Ectodermal cell (in vitro differentiated cells): ENCODE results near the gene ZBTB47.

Source experiments
- H3K27ac ChIP-seq: 2 replicates; pipeline ENCODE4 v1.7.0; 2013; ENCODE audit warnings: mild to moderate bottlenecking, low read depth, low read length; ENCODE audit not compliant: insufficient read depth, poor library complexity, severe bottlenecking
- H3K27me3 ChIP-seq: 2 replicates; pipeline ENCODE4 v1.7.0; 2013; ENCODE audit warnings: mild to moderate bottlenecking, low read length; ENCODE audit not compliant: insufficient read depth, control insufficient read depth, poor library complexity, severe bottlenecking
- H3K36me3 ChIP-seq: one replicate; pipeline ENCODE4 v1.7.0; 2013; ENCODE audit warnings: low read length; ENCODE audit not compliant: control insufficient read depth, insufficient read depth
- H3K4me1 ChIP-seq: one replicate; pipeline ENCODE4 v1.7.0; 2013; ENCODE audit warnings: low read length; ENCODE audit not compliant: control insufficient read depth, insufficient read depth
- H3K4me3 ChIP-seq: 2 replicates; pipeline ENCODE4 v1.7.0; 2013; ENCODE audit warnings: low read depth, low read length, control low read depth; ENCODE audit not compliant: insufficient read depth
- H3K9me3 ChIP-seq: 2 replicates; pipeline ENCODE4 v1.7.0; 2013; ENCODE audit warnings: mild to moderate bottlenecking, low read length, moderate library complexity; ENCODE audit not compliant: control insufficient read depth
- WGBS, 2 experiments: methylation state at CpG; one replicate each; pipeline ENCODE4 v1.1.7; 2013; ENCODE audit warnings: missing lambda C conversion rate in 2 of 2; 5-methylcytosine and 5-hydroxymethylcytosine counted together

Gene ZBTB47

GRCh38 chr3:42673082-42673481, 19.6 kb downstream of the ZBTB47 start:
- Histone ChIP-seq H3K9me3 (no peaks in the 10 kb centered on the region), H3K27ac (no peak overlapping the region), H3K36me3 (no peaks in the 10 kb centered on the region), H3K4me3 (no peak overlapping the region), H3K4me1 (no peaks in the 10 kb centered on the region), H3K27me3 (no peaks in the 10 kb centered on the region)

- H3K27ac ChIP-seq = no peak overlapping the region
Measured at GRCh38 chr3:42674146-42674545, 20.6 kb downstream of the ZBTB47 start.

GRCh38 chr3:42675909-42676308, 22.4 kb downstream of the ZBTB47 start:
- 91 to 93% methylated on average over 2 of the region's 2 CpGs for WGBS, 2 experiments
- H3K4me3 ChIP-seq = no peak overlapping the region
- no peaks in the 10 kb centered on the region for H3K4me1 ChIP-seq
- no peaks in the 10 kb centered on the region for H3K9me3 ChIP-seq
- H3K36me3 ChIP-seq = no peaks in the 10 kb centered on the region
- no peaks in the 10 kb centered on the region for H3K27me3 ChIP-seq
- H3K27ac ChIP-seq = no peak overlapping the region

More at GRCh38 chr3:42674146-42674545, 20.6 kb downstream of the ZBTB47 start:
- Histone ChIP-seq H3K36me3 (no peaks in the 10 kb centered on the region), H3K4me1 (no peaks in the 10 kb centered on the region), H3K9me3 (no peaks in the 10 kb centered on the region), H3K27me3 (no peaks in the 10 kb centered on the region), H3K4me3 (no peak overlapping the region)
- WGBS, 2 experiments = 90 to 100% methylated on average over 2 to 3 of the region's 3 CpGs

GRCh38 chr3:42678447-42678846, 24.9 kb downstream of the ZBTB47 start:
- Histone ChIP-seq H3K36me3 (no peaks in the 10 kb centered on the region), H3K27ac (no peak overlapping the region), H3K27me3 (no peaks in the 10 kb centered on the region), H3K9me3 (no peaks in the 10 kb centered on the region), H3K4me1 (no peaks in the 10 kb centered on the region), H3K4me3 (no peak overlapping the region)
- 82 to 84% methylated on average over 2 of the region's 2 CpGs for WGBS, 2 experiments

- no peaks in the 10 kb centered on the region for H3K4me1 ChIP-seq
- H3K27ac ChIP-seq = no peak overlapping the region
- no peaks in the 10 kb centered on the region for H3K9me3 ChIP-seq
- no peaks in the 10 kb centered on the region for H3K36me3 ChIP-seq
- no peaks in the 10 kb centered on the region for H3K27me3 ChIP-seq
- 92 to 100% methylated on average over 1 of the region's 1 CpG for WGBS, 2 experiments
- no peak overlapping the region for H3K4me3 ChIP-seq
Measured at GRCh38 chr3:42680271-42680670, 26.8 kb downstream of the ZBTB47 start.

GRCh38 chr3:42680806-42681205, 27.3 kb downstream of the ZBTB47 start:
- Histone ChIP-seq H3K36me3 (no peaks in the 10 kb centered on the region), H3K27ac (no peak overlapping the region), H3K9me3 (no peaks in the 10 kb centered on the region), H3K4me3 (no peak overlapping the region), H3K4me1 (no peaks in the 10 kb centered on the region), H3K27me3 (no peaks in the 10 kb centered on the region)
- WGBS, 2 experiments = 92 to 94% methylated on average over 4 of the region's 4 CpGs

GRCh38 chr3:42681361-42682038, 28.0 kb downstream of the ZBTB47 start:
- Histone ChIP-seq H3K4me3 (no peak overlapping the region), H3K4me1 (no peaks in the 10 kb centered on the region), H3K27me3 (no peaks in the 10 kb centered on the region), H3K9me3 (no peaks in the 10 kb centered on the region), H3K27ac (no peak overlapping the region), H3K36me3 (no peaks in the 10 kb centered on the region)
- 89 to 91% methylated on average over 8 to 9 of the region's 10 CpGs for WGBS, 2 experiments

GRCh38 chr3:42682301-42683070, 29.0 kb downstream of the ZBTB47 start:
- H3K4me3 ChIP-seq = no peak overlapping the region
- no peaks in the 10 kb centered on the region for H3K27me3 ChIP-seq
- no peak overlapping the region for H3K27ac ChIP-seq
- H3K4me1 ChIP-seq = no peaks in the 10 kb centered on the region
- H3K36me3 ChIP-seq = no peaks in the 10 kb centered on the region
- H3K9me3 ChIP-seq = no peaks in the 10 kb centered on the region
- 89 to 92% methylated on average over 12 of the region's 12 CpGs for WGBS, 2 experiments

- 81 to 83% methylated on average over 8 to 10 of the region's 10 CpGs for WGBS, 2 experiments
- no peak overlapping the region for H3K4me3 ChIP-seq
- no peaks in the 10 kb centered on the region for H3K4me1 ChIP-seq
Measured at GRCh38 chr3:42683875-42684598, 30.5 kb downstream of the ZBTB47 start.

More at GRCh38 chr3:42683875-42684598, 30.5 kb downstream of the ZBTB47 start:
- Histone ChIP-seq H3K36me3 (no peaks in the 10 kb centered on the region), H3K27me3 (no peaks in the 10 kb centered on the region), H3K9me3 (no peaks in the 10 kb centered on the region), H3K27ac (no peak overlapping the region)
